MM.1S (cell line): Measurements from ENCODE around the gene COG5.

Experiments used
- DNase-seq: peaks from one replicate; pipeline ENCODE4 v3.0.0-alpha.2; 2015
- H2AFZ ChIP-seq: fragments of 300-600 bp; sonication (generic); 2 replicates; pipeline ENCODE4 v1.6.0; 2016; ENCODE audit warnings: antibody characterized with exemption, low read length
- H3F3A ChIP-seq: fragments of 300-600 bp; sonication (generic); 2 replicates; pipeline ENCODE4 v1.6.1; 2016; ENCODE audit warnings: mild to moderate bottlenecking, antibody characterized with exemption, low read length, moderate library complexity, mixed read lengths; ENCODE audit not compliant: insufficient read depth
- H3K27ac ChIP-seq: fragments of 300-600 bp; sonication (generic); 2 replicates; pipeline ENCODE4 v1.5.1; 2016; ENCODE audit warnings: mild to moderate bottlenecking, low read length
- H3K27me3 ChIP-seq: fragments of 300-600 bp; sonication (generic); replicated peaks from 2 replicates; pipeline ENCODE4 v1.6.0; 2016; ENCODE audit warnings: low read length; ENCODE audit not compliant: insufficient read depth
- H3K36me3 ChIP-seq: fragments of 300-600 bp; sonication (generic); replicated peaks from 2 replicates; pipeline ENCODE4 v1.6.1; 2016; ENCODE audit warnings: mild to moderate bottlenecking, low read length, mixed read lengths; ENCODE audit not compliant: insufficient read depth
- H3K4me1 ChIP-seq: fragments of 300-600 bp; sonication (generic); 2 replicates; pipeline ENCODE4 v1.6.1; 2016; ENCODE audit warnings: low read length, mixed read lengths
- H3K4me2 ChIP-seq: fragments of 300-600 bp; sonication (generic); 2 replicates; pipeline ENCODE4 v1.6.0; 2016; ENCODE audit warnings: low read depth, low read length
- H3K4me3 ChIP-seq: fragments of 300-600 bp; sonication (generic); 2 replicates; pipeline ENCODE4 v1.5.1; 2016; ENCODE audit warnings: low read length, mixed read lengths
- H3K79me2 ChIP-seq: fragments of 300-600 bp; sonication (generic); 2 replicates; pipeline ENCODE4 v1.6.1; 2016; ENCODE audit warnings: mixed run types, low read length, mixed read lengths
- H3K9ac ChIP-seq: fragments of 300-600 bp; sonication (generic); 2 replicates; pipeline ENCODE4 v1.6.1; 2016; ENCODE audit warnings: low read length, mixed read lengths
- H3K9me2 ChIP-seq: fragments of 300-600 bp; sonication (generic); replicated peaks from 2 replicates; pipeline ENCODE4 v1.6.1; 2016; ENCODE audit warnings: mild to moderate bottlenecking, low read length, mixed read lengths; ENCODE audit not compliant: insufficient read depth
- H3K9me3 ChIP-seq: fragments of 300-600 bp; sonication (generic); replicated peaks from 2 replicates; pipeline ENCODE4 v1.6.1; 2016; ENCODE audit warnings: mild to moderate bottlenecking, low read length, mixed read lengths; ENCODE audit not compliant: insufficient read depth
- H4K20me1 ChIP-seq: fragments of 300-600 bp; sonication (generic); 2 replicates; pipeline ENCODE4 v1.6.1; 2016; ENCODE audit warnings: mild to moderate bottlenecking, low read length, moderate library complexity, mixed read lengths; ENCODE audit not compliant: insufficient read depth
- CTCF ChIP-seq: fragments of 300-600 bp; sonication (generic); IDR thresholded peaks from 2 replicates; pipeline ENCODE4 v1.5.1; 2016; ENCODE audit warnings: antibody characterized with exemption, low read length, mixed read lengths
- EZH2 ChIP-seq: fragments of 300-600 bp; sonication (generic); optimal IDR thresholded peaks from 2 replicates; pipeline ENCODE3; 2017; ENCODE audit warnings: low read depth, mild to moderate bottlenecking, antibody characterized with exemption, low read length, mixed read lengths
- EZH2phosphoT487 ChIP-seq: fragments of 300-600 bp; sonication (generic); IDR thresholded peaks from 2 replicates; pipeline ENCODE4 v1.6.1; 2018; ENCODE audit warnings: antibody characterized with exemption, low read length

The COG5 gene

GRCh38 chr7:107609811-107610261, 46.1 kb upstream of the COG5 start:
- no peak overlapping the region for H3K4me2 ChIP-seq
- H3K9me2 ChIP-seq, result no peaks in the 10 kb centered on the region
- H4K20me1 ChIP-seq, result no peaks in the 10 kb centered on the region
- TF ChIP-seq EZH2phosphoT487 (no peak), EZH2 (no peak), CTCF (no peak)
- H3F3A ChIP-seq, result no peaks in the 10 kb centered on the region
- H3K4me1 ChIP-seq, result no peaks in the 10 kb centered on the region
- no peaks in the 10 kb centered on the region for H3K79me2 ChIP-seq
- no peaks in the 10 kb centered on the region for H3K27me3 ChIP-seq
- no peak overlapping the region for H3K4me3 ChIP-seq
- DNase-seq, result no peak
- no peak overlapping the region for H3K9ac ChIP-seq
- no peaks in the 10 kb centered on the region for H3K36me3 ChIP-seq
- H2AFZ ChIP-seq, result no peak overlapping the region
- no peak overlapping the region for H3K27ac ChIP-seq
- no peaks in the 10 kb centered on the region for H3K9me3 ChIP-seq

GRCh38 chr7:107606303-107606702, 42.6 kb upstream of the COG5 start:
- no peaks in the 10 kb centered on the region for H3K36me3 ChIP-seq
- H3K4me3 ChIP-seq, result no peak overlapping the region
- H3K9me2 ChIP-seq, result no peaks in the 10 kb centered on the region
- no peak overlapping the region for H3K27ac ChIP-seq
- no peaks in the 10 kb centered on the region for H4K20me1 ChIP-seq
- no peak overlapping the region for H2AFZ ChIP-seq
- no peaks in the 10 kb centered on the region for H3K79me2 ChIP-seq
- no peaks in the 10 kb centered on the region for H3F3A ChIP-seq
- DNase-seq, result no peak
- H3K4me2 ChIP-seq, result no peak overlapping the region
- H3K9me3 ChIP-seq, result no peaks in the 10 kb centered on the region
- TF ChIP-seq CTCF (no peak), EZH2 (no peak), EZH2phosphoT487 (no peak)
- no peaks in the 10 kb centered on the region for H3K4me1 ChIP-seq
- H3K9ac ChIP-seq, result no peak overlapping the region
- no peaks in the 10 kb centered on the region for H3K27me3 ChIP-seq

- Histone ChIP-seq H3K9ac (no peak overlapping the region), H3K27ac (no peak overlapping the region), H3K27me3 (no peaks in the 10 kb centered on the region), H3K4me3 (no peak overlapping the region), H3K9me2 (no peaks in the 10 kb centered on the region), H3K9me3 (no peaks in the 10 kb centered on the region), H3K36me3 (no peaks in the 10 kb centered on the region), H3K4me1 (no peaks in the 10 kb centered on the region), H2AFZ (no peak overlapping the region), H3K4me2 (no peak overlapping the region), H3F3A (no peaks in the 10 kb centered on the region), H3K79me2 (no peaks in the 10 kb centered on the region), H4K20me1 (no peaks in the 10 kb centered on the region)
- no peak for TF ChIP-seq CTCF
- no peak for TF ChIP-seq EZH2
- TF ChIP-seq EZH2phosphoT487, result no peak
- DNase-seq, result no peak
Measured at GRCh38 chr7:107605218-107605815, 41.6 kb upstream of the COG5 start.
